ENCODE data around the gene EFNB1.
"Not testable (repeated sequence)": the region's sequence is repeated elsewhere in the genome, so short reads cannot be mapped to it uniquely, and the experiment has no call there.

GRCh38 chrX:68798400-68798799, 30.4 kb upstream of the EFNB1 start:
- not testable (repeated sequence) for TF ChIP-seq POLR2A, CTCF (IDR thresholded peaks at IDR 0.05)
